ENCODE results near the gene TTC4.

DNA sequence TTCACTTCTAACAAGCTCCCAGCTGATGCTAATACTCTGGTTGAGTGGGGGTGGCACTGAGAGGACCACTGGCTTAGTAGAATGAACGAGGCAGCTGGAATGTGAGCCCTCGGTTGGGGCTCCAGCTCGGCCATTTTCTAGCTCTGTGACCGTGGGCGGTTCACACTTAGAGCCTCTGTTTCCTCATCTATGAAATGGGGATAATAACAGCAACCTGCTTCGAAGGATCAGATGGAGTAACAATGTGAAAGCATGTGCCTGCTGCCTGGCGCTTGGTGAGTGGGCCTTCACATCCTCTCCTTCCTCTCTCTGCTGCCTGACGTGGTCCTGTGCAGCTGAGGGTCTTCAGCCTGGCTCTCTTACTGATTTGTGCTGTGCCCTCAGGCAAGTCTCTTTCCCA is 20.9 kb upstream of the TTC4 start:
- TF ChIP-seq, protein P1, sequence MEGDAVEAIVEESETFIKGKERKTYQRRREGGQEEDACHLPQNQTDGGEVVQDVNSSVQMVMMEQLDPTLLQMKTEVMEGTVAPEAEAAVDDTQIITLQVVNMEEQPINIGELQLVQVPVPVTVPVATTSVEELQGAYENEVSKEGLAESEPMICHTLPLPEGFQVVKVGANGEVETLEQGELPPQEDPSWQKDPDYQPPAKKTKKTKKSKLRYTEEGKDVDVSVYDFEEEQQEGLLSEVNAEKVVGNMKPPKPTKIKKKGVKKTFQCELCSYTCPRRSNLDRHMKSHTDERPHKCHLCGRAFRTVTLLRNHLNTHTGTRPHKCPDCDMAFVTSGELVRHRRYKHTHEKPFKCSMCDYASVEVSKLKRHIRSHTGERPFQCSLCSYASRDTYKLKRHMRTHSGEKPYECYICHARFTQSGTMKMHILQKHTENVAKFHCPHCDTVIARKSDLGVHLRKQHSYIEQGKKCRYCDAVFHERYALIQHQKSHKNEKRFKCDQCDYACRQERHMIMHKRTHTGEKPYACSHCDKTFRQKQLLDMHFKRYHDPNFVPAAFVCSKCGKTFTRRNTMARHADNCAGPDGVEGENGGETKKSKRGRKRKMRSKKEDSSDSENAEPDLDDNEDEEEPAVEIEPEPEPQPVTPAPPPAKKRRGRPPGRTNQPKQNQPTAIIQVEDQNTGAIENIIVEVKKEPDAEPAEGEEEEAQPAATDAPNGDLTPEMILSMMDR (conservative IDR thresholded peaks at IDR 0.05; ENCODE audit: low read depth, low read length) = no peak
- TF ChIP-seq EZH2 (IDR thresholded peaks at IDR 0.05; ENCODE audit: borderline replicate concordance, low read depth, low read length, poor library complexity, severe bottlenecking) = no peak
